Measurements from ENCODE around the gene F2RL1. TPM values are rescaled to one million over a fixed set of nuclear protein-coding genes. Genes with fewer than 3 reads are reported as not detected.
A peak's percentile ranks its signal among the peaks of the same experiment; 100 is the strongest.

F2RL1 gene
- total and polyA plus RNA-seq, 2 of the 13 experiments (the other 11 are each of a cell fraction or from before 2014, with no cell fraction given), result 9.9 to 23.0 TPM

GRCh38 chr5:76790632-76791290, 28.1 kb upstream of the F2RL1 start (continued):
- TF ChIP-seq SNAPC4 (CRISPR knock-in tag; IDR thresholded peaks at IDR 0.05) (no peak), NFE2 (CRISPR knock-in tag; IDR thresholded peaks at IDR 0.05) (no peak), SP5 (CRISPR knock-in tag; IDR thresholded peaks at IDR 0.05; ENCODE audit: borderline replicate concordance, low read depth) (0 out of 2 replicates have a peak, but pooled peaks have one; percentile 26), CREB1 (IDR thresholded peaks at IDR 0.05) (no peak), CREB1 (CRISPR knock-in tag; IDR thresholded peaks at IDR 0.05) (peak; percentile 22; the same call in 1 of the 2 replicates), ASH2L (IDR thresholded peaks at IDR 0.05; ENCODE audit: insufficient read length, low read depth, low read length) (peak; percentile 40), ZUFSP (CRISPR knock-in tag; IDR thresholded peaks at IDR 0.05; ENCODE audit: borderline replicate concordance) (no peak), ZNF567 (CRISPR knock-in tag; IDR thresholded peaks at IDR 0.05; ENCODE audit: borderline replicate concordance) (no peak), SP140L (CRISPR knock-in tag; IDR thresholded peaks at IDR 0.05; ENCODE audit: borderline replicate concordance) (no peak), POLR2AphosphoS5 (IDR thresholded peaks at IDR 0.05; ENCODE audit: low read depth, low read length) (no peak), BATF2 (CRISPR knock-in tag; IDR thresholded peaks at IDR 0.05) (no peak), NFRKB (IDR thresholded peaks at IDR 0.05) (no peak), KMT2A (CRISPR knock-in tag; IDR thresholded peaks at IDR 0.05) (no peak), MIER2 (CRISPR knock-in tag; IDR thresholded peaks at IDR 0.05) (no peak), ZNF317 (CRISPR knock-in tag; IDR thresholded peaks at IDR 0.05) (peak; percentile 62; the same call in 1 of the 2 replicates), FOXO4 (CRISPR knock-in tag; conservative IDR thresholded peaks at IDR 0.05) (no peak), NR0B2 (CRISPR knock-in tag; IDR thresholded peaks at IDR 0.05) (no peak), NONO (IDR thresholded peaks at IDR 0.05) (no peak), NONO (CRISPR knock-in tag; conservative IDR thresholded peaks at IDR 0.05) (no peak), ZNF557 (CRISPR knock-in tag; IDR thresholded peaks at IDR 0.05) (no peak)

All from HepG2 (cell line).